PC-3 (cell line): ENCODE results near the gene TSPAN17. TPM values are rescaled to one million over a fixed set of nuclear protein-coding genes. Genes with fewer than 3 reads are reported as not detected.

Experiments
- ATAC-seq: fragments of 200-7000 bp; cut with Tn5 transposase; 2 replicates; pipeline ENCODE4 v1.9.1; 2020; ENCODE audit warnings: mild to moderate bottlenecking, moderate library complexity
- BruUV-seq: library from RNA; stranded (reverse); fragments of 400-500 nt; replicated peaks from 2 replicates; lab custom pipeline; 2021; lab: Mats Ljungman, UMichigan
- CTCF ChIA-PET: fragments of 300-600 bp; sonication (Branson Sonifier 250); formaldehyde crosslinking; loops from one replicate; lab custom pipeline; 2022; ENCODE audit warnings: antibody characterized with exemption; lab: Charles Lee
- POLR2A ChIA-PET: fragments of 300-600 bp; sonication (Branson Sonifier 250); formaldehyde crosslinking; loops from one replicate; lab custom pipeline; 2022; ENCODE audit warnings: antibody characterized with exemption; ENCODE audit not compliant: unreplicated experiment; lab: Charles Lee
- DNase-seq: peaks from one replicate; pipeline ENCODE4 v3.0.0-alpha.2; 2015
- H2AFZ ChIP-seq: fragments of 300-600 bp; sonication (generic); 2 replicates; pipeline ENCODE4 v1.6.0; 2016; ENCODE audit warnings: antibody characterized with exemption, low read length
- H3F3A ChIP-seq: fragments of 300-600 bp; sonication (generic); one replicate; pipeline ENCODE4 v1.6.0; 2017; ENCODE audit warnings: antibody characterized with exemption, low read length, control low read depth, mild to moderate bottlenecking; ENCODE audit not compliant: unreplicated experiment
- H3K27ac ChIP-seq: fragments of 300-600 bp; sonication (generic); 2 replicates; pipeline ENCODE4 v1.5.1; 2016; ENCODE audit warnings: mild to moderate bottlenecking, low read length
- H3K27me3 ChIP-seq: fragments of 300-600 bp; sonication (generic); 2 replicates; pipeline ENCODE4 v1.6.1; 2016; ENCODE audit warnings: low read length, mixed read lengths
- H3K36me3 ChIP-seq: fragments of 300-600 bp; sonication (generic); 2 replicates; pipeline ENCODE4 v1.6.1; 2016; ENCODE audit warnings: low read depth, mixed run types, low read length, mixed read lengths
- H3K4me1 ChIP-seq: fragments of 300-600 bp; sonication (generic); 2 replicates; pipeline ENCODE4 v1.5.1; 2016; ENCODE audit warnings: low read length; ENCODE audit not compliant: insufficient read depth
- H3K4me2 ChIP-seq: fragments of 300-600 bp; sonication (generic); 2 replicates; pipeline ENCODE4 v1.6.0; 2016; ENCODE audit warnings: low read length
- H3K4me3 ChIP-seq: fragments of 300-600 bp; sonication (generic); 2 replicates; pipeline ENCODE4 v1.5.1; 2016; ENCODE audit warnings: mild to moderate bottlenecking, low read length, mixed read lengths
- H3K79me2 ChIP-seq: fragments of 300-600 bp; sonication (generic); 2 replicates; pipeline ENCODE4 v1.6.1; 2017; ENCODE audit warnings: low read length, mixed read lengths
- H3K9ac ChIP-seq: fragments of 300-600 bp; sonication (generic); 2 replicates; pipeline ENCODE4 v1.6.0; 2016; ENCODE audit warnings: mild to moderate bottlenecking, low read length
- H3K9me2 ChIP-seq: fragments of 300-600 bp; sonication (generic); replicated peaks from 2 replicates; pipeline ENCODE4 v1.6.1; 2016; ENCODE audit warnings: mixed run types, low read length, mixed read lengths
- H3K9me3 ChIP-seq: fragments of 300-600 bp; sonication (generic); 2 replicates; pipeline ENCODE4 v1.6.1; 2016; ENCODE audit warnings: low read length, mixed read lengths
- H4K20me1 ChIP-seq: fragments of 300-600 bp; sonication (generic); 2 replicates; pipeline ENCODE4 v1.6.1; 2016; ENCODE audit warnings: low read length, mixed read lengths
- CTCF ChIP-seq: fragments of 300-600 bp; sonication (generic); conservative IDR thresholded peaks from 2 replicates; pipeline ENCODE4 v1.5.1; 2017; ENCODE audit warnings: antibody characterized with exemption, low read depth, mild to moderate bottlenecking, low read length
- EZH2 ChIP-seq: fragments of 300-600 bp; sonication (generic); IDR thresholded peaks from one replicate; pipeline ENCODE4 v1.6.1; 2017; ENCODE audit warnings: antibody characterized with exemption, mild to moderate bottlenecking, low read length; ENCODE audit not compliant: unreplicated experiment
- EZH2phosphoT487 ChIP-seq: fragments of 300-600 bp; sonication (generic); IDR thresholded peaks from 2 replicates; pipeline ENCODE4 v1.6.1; 2018; ENCODE audit warnings: mild to moderate bottlenecking, antibody characterized with exemption, low read length, borderline replicate concordance
- intact Hi-C: fragments of 100-400 bp; cut with micrococcal nuclease; formaldehyde crosslinking; loops from 2 replicates; pipeline ENCODE4 v1.9.0; 2023
- total RNA-seq: library from RNA; depleted of rRNA; stranded (reverse); fragments of >200 nt; gene quantifications from 2 replicates; pipeline ENCODE4 v1.2.3, GENCODE V29; 2014

Gene TSPAN17
- total RNA-seq, 1 experiment from 2014 or later = 47.3 TPM

DNA sequence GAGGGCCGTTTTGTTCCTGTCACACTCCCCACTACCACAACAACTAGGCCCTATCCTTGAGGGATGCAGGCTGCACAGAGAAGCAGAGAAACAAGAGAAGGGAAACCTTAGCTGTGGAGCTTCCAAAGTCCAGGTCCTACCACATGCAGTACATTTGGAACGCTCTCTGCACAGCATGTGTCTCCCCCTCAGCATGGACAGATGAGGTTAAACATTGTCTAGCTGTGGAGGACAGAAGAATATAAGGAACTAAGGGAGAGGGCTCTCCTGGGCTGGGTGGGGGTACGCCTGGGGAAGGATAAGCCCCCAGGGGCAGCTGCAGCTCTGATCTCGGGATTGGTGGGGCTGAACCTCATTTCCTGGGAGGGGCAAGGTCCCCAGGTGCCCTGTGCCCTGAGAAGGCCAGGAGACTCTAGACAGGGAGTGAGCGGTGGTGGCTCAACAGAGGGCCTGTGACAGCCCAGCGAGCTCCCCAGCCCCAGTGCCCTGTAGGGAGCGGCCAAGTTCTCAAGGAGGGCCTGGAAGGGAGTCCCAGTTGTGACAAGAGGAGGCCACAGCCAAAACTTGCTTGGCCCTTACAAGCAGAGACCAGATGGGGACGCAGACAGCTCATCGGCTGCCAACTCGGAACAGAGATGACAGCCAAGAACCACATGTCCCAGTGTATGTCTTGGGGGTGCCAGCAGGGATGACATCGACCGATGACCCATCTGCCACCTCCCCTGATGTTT is 30.1 kb downstream of the TSPAN17 start:
- BruUV-seq = no TSS peak

DNA sequence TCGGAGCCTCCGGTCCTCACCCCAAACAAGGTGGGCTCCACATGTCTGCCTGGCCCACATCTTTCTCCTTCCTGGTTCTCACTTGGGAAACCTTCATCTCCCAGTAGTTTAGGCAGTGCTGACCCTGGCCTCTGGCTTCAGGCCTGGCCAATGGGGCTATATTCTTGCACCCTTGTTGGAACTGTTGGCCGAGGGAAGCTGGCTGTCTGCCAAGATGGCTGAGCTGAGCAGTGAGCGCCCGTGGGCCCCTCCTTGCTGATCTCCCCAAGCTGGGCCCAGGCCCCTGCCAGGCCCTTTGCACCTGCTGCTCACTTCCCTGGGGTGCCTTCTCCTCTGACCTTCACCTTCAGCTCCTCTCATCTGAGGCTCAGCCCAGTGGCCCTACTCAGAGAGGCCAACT is 31.3 kb downstream of the TSPAN17 start:
- peaks cover 10% of the 10 kb centered on the region for H3K4me1 ChIP-seq
- no peaks in the 10 kb centered on the region for H3K9me3 ChIP-seq
- POLR2A ChIA-PET = no interaction called here
- H3F3A ChIP-seq = no peaks in the 10 kb centered on the region
- H3K27me3 ChIP-seq = peaks cover 16% of the 10 kb centered on the region
- H3K79me2 ChIP-seq = no peaks in the 10 kb centered on the region
- DNase-seq = no peak
- no TSS peak for BruUV-seq
- H3K4me3 ChIP-seq = no peak overlapping the region
- no peak for ATAC-seq
- CTCF ChIA-PET = no interaction called here
- intact Hi-C loops = no loop called here
- no peak overlapping the region for H2AFZ ChIP-seq
- no peaks in the 10 kb centered on the region for H4K20me1 ChIP-seq
- H3K9ac ChIP-seq = no peak overlapping the region
- H3K4me2 ChIP-seq = no peak overlapping the region
- TF ChIP-seq EZH2 (no peak), CTCF (no peak), EZH2phosphoT487 (no peak)
- H3K36me3 ChIP-seq = no peaks in the 10 kb centered on the region
- H3K27ac ChIP-seq = no peak overlapping the region
- no peaks in the 10 kb centered on the region for H3K9me2 ChIP-seq

More for the DNA sequence above, 30.1 kb downstream of the TSPAN17 start:
- no peak overlapping the region for H3K4me2 ChIP-seq
- no peak overlapping the region for H3K9ac ChIP-seq
- intact Hi-C loops = no loop called here
- ATAC-seq (no peak), DNase-seq (no peak)
- CTCF ChIA-PET = no interaction called here
- H3K4me3 ChIP-seq = no peak overlapping the region
- H3F3A ChIP-seq = no peaks in the 10 kb centered on the region
- POLR2A ChIA-PET = no interaction called here
- no peaks in the 10 kb centered on the region for H3K36me3 ChIP-seq
- no peaks in the 10 kb centered on the region for H3K9me2 ChIP-seq
- peaks cover 10% of the 10 kb centered on the region for H3K4me1 ChIP-seq
- TF ChIP-seq EZH2phosphoT487 = no peak
- no peak for TF ChIP-seq EZH2
- no peak for TF ChIP-seq CTCF
- H3K79me2 ChIP-seq = no peaks in the 10 kb centered on the region
- H2AFZ ChIP-seq = no peak overlapping the region
- H4K20me1 ChIP-seq = no peaks in the 10 kb centered on the region
- H3K27ac ChIP-seq = no peak overlapping the region
- peaks cover 5% of the 10 kb centered on the region; the same call in 1 of the 2 replicates for H3K27me3 ChIP-seq
- H3K9me3 ChIP-seq = no peaks in the 10 kb centered on the region
